ENCODE results near the gene QSOX1. TPM values are rescaled to one million over a fixed set of nuclear protein-coding genes. Genes with fewer than 3 reads are reported as not detected.

Gene QSOX1
- total RNA-seq, 1 experiment from 2014 or later = 226 TPM

GRCh38 chr1:180135535-180135934, 19.1 kb upstream of the QSOX1 start:
- Histone ChIP-seq H3F3A (ENCODE audit: insufficient read depth, low read depth) (peaks cover 11% of the 10 kb centered on the region), H3K4me1 (replicated peaks; ENCODE audit: insufficient read depth) (peaks cover 28% of the 10 kb centered on the region), H3K79me2 (ENCODE audit: low read depth) (no peaks in the 10 kb centered on the region), H4K20me1 (ENCODE audit: insufficient read depth) (no peaks in the 10 kb centered on the region), H2AFZ (no peak overlapping the region), H3K9me3 (ENCODE audit: insufficient read depth, low read depth) (no peaks in the 10 kb centered on the region), H3K36me3 (ENCODE audit: low read depth) (no peaks in the 10 kb centered on the region), H3K27me3 (ENCODE audit: insufficient read depth, low read depth) (no peaks in the 10 kb centered on the region), H3K4me2 (no peak overlapping the region), H3K4me3 (no peak overlapping the region), H3K9me2 (ENCODE audit: insufficient read depth) (no peaks in the 10 kb centered on the region), H3K27ac (no peak overlapping the region)
- DNase-seq = no peak
- no TSS peak for BruUV-seq (replicated peaks)
- POLR2A ChIA-PET (ENCODE audit: unreplicated experiment) = no interaction called here
- intact Hi-C loops (cut with micrococcal nuclease; ENCODE audit: unreplicated experiment) = no loop called here
- no peak for TF ChIP-seq EZH2 (IDR thresholded peaks at IDR 0.05; ENCODE audit: low read depth)
- no peak for TF ChIP-seq CTCF (conservative IDR thresholded peaks at IDR 0.05)
- CTCF ChIA-PET = no interaction called here

- Histone ChIP-seq H3K79me2 (ENCODE audit: low read depth) (no peaks in the 10 kb centered on the region), H3F3A (ENCODE audit: insufficient read depth, low read depth) (peaks cover 11% of the 10 kb centered on the region), H3K36me3 (ENCODE audit: low read depth) (no peaks in the 10 kb centered on the region), H3K4me3 (no peak overlapping the region), H3K4me2 (peak overlapping the region; percentile 16), H3K27ac (peak overlapping the region; percentile 70), H3K9me3 (ENCODE audit: insufficient read depth, low read depth) (no peaks in the 10 kb centered on the region), H3K27me3 (ENCODE audit: insufficient read depth, low read depth) (no peaks in the 10 kb centered on the region), H3K4me1 (replicated peaks; ENCODE audit: insufficient read depth) (peaks cover 24% of the 10 kb centered on the region), H3K9me2 (ENCODE audit: insufficient read depth) (no peaks in the 10 kb centered on the region), H2AFZ (peak overlapping the region; percentile 15; the same call in 1 of the 2 replicates), H4K20me1 (ENCODE audit: insufficient read depth) (no peaks in the 10 kb centered on the region)
- BruUV-seq (replicated peaks) = no TSS peak
- intact Hi-C loops (cut with micrococcal nuclease; ENCODE audit: unreplicated experiment) = no loop called here
- peak in 1 of 2 experiments; percentile 78 for DNase-seq
- CTCF ChIA-PET = no interaction called here
- POLR2A ChIA-PET (ENCODE audit: unreplicated experiment) = interaction anchor here (0.7 kb wide), 1 partner anchor 1825 kb away, joined by 7 read pairs; no protein-coding TSS in a partner anchor
- TF ChIP-seq CTCF (conservative IDR thresholded peaks at IDR 0.05) = no peak
- no peak for TF ChIP-seq EZH2 (IDR thresholded peaks at IDR 0.05; ENCODE audit: low read depth)
Measured at GRCh38 chr1:180136331-180136967, 18.2 kb upstream of the QSOX1 start.

GRCh38 chr1:180136968-180137356, 17.7 kb upstream of the QSOX1 start:
- no TSS peak for BruUV-seq (replicated peaks)
- H3K9me3 ChIP-seq (ENCODE audit: insufficient read depth, low read depth) = no peaks in the 10 kb centered on the region
- H3K4me3 ChIP-seq = no peak overlapping the region
- H3K36me3 ChIP-seq (ENCODE audit: low read depth) = no peaks in the 10 kb centered on the region
- intact Hi-C loops (cut with micrococcal nuclease; ENCODE audit: unreplicated experiment) = no loop called here
- no peaks in the 10 kb centered on the region for H3K79me2 ChIP-seq (ENCODE audit: low read depth)
- H3K4me1 ChIP-seq (replicated peaks; ENCODE audit: insufficient read depth) = peaks cover 18% of the 10 kb centered on the region
- no peak overlapping the region; the same call in 1 of the 2 replicates for H2AFZ ChIP-seq
- peaks cover 11% of the 10 kb centered on the region for H3F3A ChIP-seq (ENCODE audit: insufficient read depth, low read depth)
- H3K27ac ChIP-seq = peak overlapping the region; percentile 70
- TF ChIP-seq EZH2 (IDR thresholded peaks at IDR 0.05; ENCODE audit: low read depth) (no peak), CTCF (conservative IDR thresholded peaks at IDR 0.05) (no peak)
- H3K9me2 ChIP-seq (ENCODE audit: insufficient read depth) = no peaks in the 10 kb centered on the region
- CTCF ChIA-PET = no interaction called here
- POLR2A ChIA-PET (ENCODE audit: unreplicated experiment) = interaction anchor here (0.7 kb wide), 1 partner anchor 1826 kb away, joined by 7 read pairs; no protein-coding TSS in a partner anchor
- H3K27me3 ChIP-seq (ENCODE audit: insufficient read depth, low read depth) = no peaks in the 10 kb centered on the region
- peak in 1 of 2 experiments; percentile 63 for DNase-seq
- no peaks in the 10 kb centered on the region for H4K20me1 ChIP-seq (ENCODE audit: insufficient read depth)
- peak overlapping the region; percentile 16 for H3K4me2 ChIP-seq
